Keratinocyte (primary cell): Measurements from ENCODE around the gene RBM10. TPM values are rescaled to one million over a fixed set of nuclear protein-coding genes. Genes with fewer than 3 reads are reported as not detected.

ENCODE experiments used
- DNase-seq: peaks from one replicate; pipeline ENCODE4 v3.0.0-alpha.2; 2011; ENCODE audit warnings: low read depth, missing footprints, low spot score
- FAIRE-seq: peaks from 2 replicates; lab custom pipeline; 2011; peaks lifted over from hg19 to GRCh38; lab: Jason Lieb, UNC
- H2AFZ ChIP-seq: 2 replicates; pipeline ENCODE4 v1.6.0; 2012; ENCODE audit warnings: low read length, control low read depth, inconsistent platforms; ENCODE audit not compliant: control insufficient read depth
- H3K27ac ChIP-seq: 2 replicates; pipeline ENCODE4 v1.5.1; 2011; ENCODE audit warnings: low read length; ENCODE audit not compliant: control insufficient read depth, insufficient read depth
- H3K27me3 ChIP-seq: 3 replicates; pipeline ENCODE4 v1.6.0; 2011; ENCODE audit warnings: low read length; ENCODE audit not compliant: control insufficient read depth, insufficient read depth; ENCODE audit errors: extremely low read depth
- H3K36me3 ChIP-seq, 2 experiments: 2 replicates in 1 of 2; 3 replicates in 1 of 2; pipeline ENCODE4 v1.5.1; 2011; ENCODE audit warnings: low read length in 2 of 2, mild to moderate bottlenecking in 1 of 2; ENCODE audit not compliant: control insufficient read depth in 2 of 2, insufficient read depth in 2 of 2; ENCODE audit errors: extremely low read depth in 1 of 2
- H3K4me1 ChIP-seq: 3 replicates; pipeline ENCODE4 v1.5.1; 2011; ENCODE audit warnings: low read length; ENCODE audit not compliant: control insufficient read depth, insufficient read depth; ENCODE audit errors: extremely low read depth
- H3K4me2 ChIP-seq: 3 replicates; pipeline ENCODE4 v1.6.0; 2011; ENCODE audit warnings: low read depth, low read length; ENCODE audit not compliant: control insufficient read depth, insufficient read depth; ENCODE audit errors: extremely low read depth
- H3K4me3 ChIP-seq, 3 experiments: fragments of 200-600 bp in 1 of 3; sonication (generic) in 1 of 3; 2 replicates in 2 of 3; 3 replicates in 1 of 3; pipeline ENCODE4 v1.5.1; 2011 to 2016; ENCODE audit warnings: low read length in 3 of 3, mild to moderate bottlenecking in 3 of 3, control low read depth in 2 of 3, inconsistent platforms in 1 of 3, low read depth in 1 of 3, mixed read lengths in 1 of 3, mixed run types in 1 of 3, moderate library complexity in 1 of 3; ENCODE audit not compliant: control insufficient read depth in 2 of 3, insufficient read depth in 2 of 3; ENCODE audit errors: extremely low read depth in 1 of 3
- H3K79me2 ChIP-seq: 2 replicates; pipeline ENCODE4 v1.6.0; 2012; ENCODE audit warnings: low read length; ENCODE audit not compliant: control insufficient read depth, insufficient read depth
- H3K9ac ChIP-seq: 3 replicates; pipeline ENCODE4 v1.6.0; 2011; ENCODE audit warnings: low read length; ENCODE audit not compliant: control insufficient read depth, insufficient read depth; ENCODE audit errors: extremely low read depth
- H3K9me1 ChIP-seq: 3 replicates; pipeline ENCODE4 v1.6.0; 2011; ENCODE audit warnings: low read length; ENCODE audit not compliant: control insufficient read depth, insufficient read depth; ENCODE audit errors: extremely low read depth
- H3K9me3 ChIP-seq: 2 replicates; pipeline ENCODE4 v1.5.1; 2012; ENCODE audit warnings: low read depth, low read length; ENCODE audit not compliant: control insufficient read depth
- H4K20me1 ChIP-seq: 3 replicates; pipeline ENCODE4 v1.6.0; 2011; ENCODE audit warnings: low read length; ENCODE audit not compliant: control insufficient read depth, insufficient read depth; ENCODE audit errors: extremely low read depth
- CTCF ChIP-seq, 3 experiments: IDR thresholded peaks in 1 of 3; conservative IDR thresholded peaks in 1 of 3; optimal IDR thresholded peaks in 1 of 3; 2 replicates in 2 of 3; 3 replicates in 1 of 3; pipeline versions ENCODE3 to v1.5.1; 2011; ENCODE audit warnings: low read length in 3 of 3, mild to moderate bottlenecking in 3 of 3, moderate library complexity in 2 of 3, control low read depth in 1 of 3, inconsistent platforms in 1 of 3; ENCODE audit not compliant: insufficient read depth in 2 of 3; ENCODE audit errors: extremely low read depth in 1 of 3
- EZH2 ChIP-seq: IDR thresholded peaks from one replicate; pipeline ENCODE4 v1.6.1; 2012; ENCODE audit warnings: inconsistent platforms, mild to moderate bottlenecking, low read length, moderate library complexity
- dilution Hi-C: fragments of 300-500 bp; cut with MboI; formaldehyde crosslinking; loops from one replicate; pipeline ENCODE4 v1.7.0; 2020; ENCODE audit warnings: low sequenced_read_pairs; ENCODE audit not compliant: extremely low pct_ligation_motif_present
- polyA plus RNA-seq, 5 experiments: library from polyadenylated mRNA; depleted of rRNA in 3 of 5; stranded (reverse) in 3 of 5; stranded (forward) in 1 of 5; unstranded in 1 of 5; fragments of >200 nt; gene quantifications; 1 replicate in 1 of 5; 2 replicates in 3 of 5; 3 replicates in 1 of 5; pipeline versions ENCODE4 v1.2.1 to v1.2.3, GENCODE V29; 2011 to 2012; ENCODE audit warnings: missing spikeins in 2 of 5, low read depth in 1 of 5, low replicate concordance in 1 of 5

RBM10 gene
- polyA plus RNA-seq, 1 donor (not counting 4 experiments of a cell fraction or from before 2014, with no cell fraction given) = 10.8 TPM

GRCh38 chrX:47180346-47180745 is 35.3 kb downstream of the RBM10 start:
- Histone ChIP-seq H3K9ac (no peak overlapping the region), H3K27ac (no peak overlapping the region), H3K79me2 (no peaks in the 10 kb centered on the region), H3K4me2 (no peak overlapping the region), H4K20me1 (no peaks in the 10 kb centered on the region), H3K4me1 (peaks cover 16% of the 10 kb centered on the region), H2AFZ (no peak overlapping the region), H3K4me3 (no peak overlapping the region), H3K9me1 (no peaks in the 10 kb centered on the region), H3K9me3 (no peaks in the 10 kb centered on the region), H3K36me3 (peaks cover 4 to 15% of the 10 kb centered on the region in 2 experiments), H3K27me3 (no peaks in the 10 kb centered on the region)
- DNase-seq (no peak), FAIRE-seq (no peak)
- dilution Hi-C loops = no loop called here
- no peak for TF ChIP-seq CTCF (optimal IDR thresholded peaks at IDR 0.05 in 1 of 3, IDR thresholded peaks at IDR 0.05 in 1 of 3, conservative IDR thresholded peaks at IDR 0.05 in 1 of 3; ENCODE audit: extremely low read depth in 1 of 3, insufficient read depth in 2 of 3, low read length in 3 of 3)
- TF ChIP-seq EZH2 = no peak

- H3K36me3 ChIP-seq = peaks cover 4 to 9% of the 10 kb centered on the region in 2 experiments
- no peaks in the 10 kb centered on the region for H4K20me1 ChIP-seq
- no peak overlapping the region for H3K4me3 ChIP-seq
- H3K9ac ChIP-seq = no peak overlapping the region
- DNase-seq = no peak
- no peak for FAIRE-seq
- peaks cover 16% of the 10 kb centered on the region for H3K4me1 ChIP-seq
- TF ChIP-seq CTCF (optimal IDR thresholded peaks at IDR 0.05 in 1 of 3, IDR thresholded peaks at IDR 0.05 in 1 of 3, conservative IDR thresholded peaks at IDR 0.05 in 1 of 3; ENCODE audit: extremely low read depth in 1 of 3, insufficient read depth in 2 of 3, low read length in 3 of 3) (no peak), EZH2 (no peak)
- no peaks in the 10 kb centered on the region for H3K9me3 ChIP-seq
- no peaks in the 10 kb centered on the region for H3K79me2 ChIP-seq
- H3K27ac ChIP-seq = no peak overlapping the region
- H2AFZ ChIP-seq = no peak overlapping the region
- H3K9me1 ChIP-seq = no peaks in the 10 kb centered on the region
- no peak overlapping the region for H3K4me2 ChIP-seq
- no peaks in the 10 kb centered on the region for H3K27me3 ChIP-seq
- dilution Hi-C loops = no loop called here
These were observed 36.3 kb downstream of the RBM10 start for GRCh38 chrX:47181301-47181700.
